ENCODE data around the gene RGS19. TPM values are rescaled to one million over a fixed set of nuclear protein-coding genes. Genes with fewer than 3 reads are reported as not detected.

RGS19 gene
- total RNA-seq, 1 experiment from 2014 or later: 16.4 TPM

DNA sequence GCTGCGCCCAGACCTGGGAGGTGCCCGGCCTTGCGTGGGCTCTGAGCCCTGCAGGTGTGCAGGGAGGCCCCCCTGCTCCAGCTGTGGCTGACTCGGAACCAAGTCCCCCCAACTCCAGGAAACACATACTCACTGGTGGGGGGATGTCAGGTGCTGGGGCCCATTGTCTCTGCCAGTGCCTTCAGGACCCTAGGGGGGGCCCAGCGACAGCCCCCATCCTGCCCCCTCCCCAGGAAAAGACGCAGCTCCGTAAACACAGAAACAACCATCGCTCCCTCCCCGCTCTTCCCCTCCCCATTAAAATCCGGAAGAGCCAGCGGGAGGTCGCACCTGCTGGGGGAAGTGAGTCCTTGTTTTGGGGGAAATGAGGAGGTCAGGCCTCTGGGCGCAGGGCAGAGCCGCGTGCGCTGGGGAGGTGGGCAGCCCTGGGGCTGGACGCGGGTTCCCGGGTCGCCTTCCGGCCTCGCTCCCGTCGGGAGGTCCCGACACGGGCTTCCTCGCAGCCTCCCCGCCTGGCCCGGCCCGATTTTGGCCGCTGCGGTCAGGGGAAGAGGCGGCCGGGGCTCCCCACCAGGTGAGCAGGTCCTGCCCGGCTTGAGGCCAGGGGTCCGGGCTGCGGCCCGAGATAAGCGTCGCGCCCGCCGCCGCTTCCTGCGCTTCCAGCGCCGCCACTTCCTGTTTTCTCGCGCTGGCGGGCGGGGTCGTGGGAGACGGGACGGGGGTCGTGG is 37.1 kb downstream of the RGS19 start:
- Histone ChIP-seq H3K4me1 (ENCODE audit: insufficient read depth, low read length, poor library complexity, severe bottlenecking) (peaks cover 25% of the 10 kb centered on the region), H3K27ac (ENCODE audit: low read depth, low read length, poor library complexity, severe bottlenecking) (no peak overlapping the region), H3K9me3 (ENCODE audit: low read depth, low read length, poor library complexity, severe bottlenecking) (no peaks in the 10 kb centered on the region), H3K27me3 (replicated peaks; ENCODE audit: insufficient read depth, low read depth, low read length, poor library complexity) (peaks cover 50% of the 10 kb centered on the region), H3K36me3 (ENCODE audit: insufficient read depth, low read length, poor library complexity, severe bottlenecking) (no peaks in the 10 kb centered on the region), H3K4me3 (ENCODE audit: low read depth, low read length, poor library complexity, severe bottlenecking) (peak overlapping the region; percentile 42)
- DNase-seq (ENCODE audit: low spot score): no peak
- CTCF ChIA-PET: interaction anchor here (0.6 kb wide), 1 partner anchor 40 kb away, joined by 5 read pairs; no protein-coding TSS in a partner anchor
- BruUV-seq (replicated peaks): no TSS peak
- TF ChIP-seq, protein P1, sequence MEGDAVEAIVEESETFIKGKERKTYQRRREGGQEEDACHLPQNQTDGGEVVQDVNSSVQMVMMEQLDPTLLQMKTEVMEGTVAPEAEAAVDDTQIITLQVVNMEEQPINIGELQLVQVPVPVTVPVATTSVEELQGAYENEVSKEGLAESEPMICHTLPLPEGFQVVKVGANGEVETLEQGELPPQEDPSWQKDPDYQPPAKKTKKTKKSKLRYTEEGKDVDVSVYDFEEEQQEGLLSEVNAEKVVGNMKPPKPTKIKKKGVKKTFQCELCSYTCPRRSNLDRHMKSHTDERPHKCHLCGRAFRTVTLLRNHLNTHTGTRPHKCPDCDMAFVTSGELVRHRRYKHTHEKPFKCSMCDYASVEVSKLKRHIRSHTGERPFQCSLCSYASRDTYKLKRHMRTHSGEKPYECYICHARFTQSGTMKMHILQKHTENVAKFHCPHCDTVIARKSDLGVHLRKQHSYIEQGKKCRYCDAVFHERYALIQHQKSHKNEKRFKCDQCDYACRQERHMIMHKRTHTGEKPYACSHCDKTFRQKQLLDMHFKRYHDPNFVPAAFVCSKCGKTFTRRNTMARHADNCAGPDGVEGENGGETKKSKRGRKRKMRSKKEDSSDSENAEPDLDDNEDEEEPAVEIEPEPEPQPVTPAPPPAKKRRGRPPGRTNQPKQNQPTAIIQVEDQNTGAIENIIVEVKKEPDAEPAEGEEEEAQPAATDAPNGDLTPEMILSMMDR (conservative IDR thresholded peaks at IDR 0.05; ENCODE audit: low read depth, low read length): no peak
- no peak for TF ChIP-seq EZH2 (IDR thresholded peaks at IDR 0.05; ENCODE audit: borderline replicate concordance, low read depth, low read length, poor library complexity, severe bottlenecking)
- POLR2A ChIA-PET (ENCODE audit: low non-redundant PET): no interaction called here
- intact Hi-C loops (cut with micrococcal nuclease; ENCODE audit: unreplicated experiment): no loop called here

DNA sequence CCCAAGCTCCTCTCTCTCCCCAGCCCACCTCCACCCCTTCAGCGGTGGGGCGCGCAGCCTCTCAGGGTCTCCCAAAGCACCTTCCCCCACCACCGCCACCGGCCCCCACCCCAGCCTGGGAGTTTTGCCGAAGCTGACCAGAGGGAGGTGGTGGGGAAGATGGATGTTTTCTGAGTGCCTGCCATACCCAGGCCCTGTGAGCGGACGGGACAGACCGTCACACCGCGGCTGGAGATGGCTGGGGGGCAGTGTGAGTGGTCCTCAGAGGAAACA is 37.6 kb downstream of the RGS19 start:
- ChIA-PET POLR2A (ENCODE audit: low non-redundant PET) (no interaction called here), CTCF (interaction anchor here (0.6 kb wide), 1 partner anchor 41 kb away, joined by 5 read pairs; no protein-coding TSS in a partner anchor)
- TF ChIP-seq, protein P1 (conservative IDR thresholded peaks at IDR 0.05; ENCODE audit: low read depth, low read length): no peak
- TF ChIP-seq EZH2 (IDR thresholded peaks at IDR 0.05; ENCODE audit: borderline replicate concordance, low read depth, low read length, poor library complexity, severe bottlenecking): peak; percentile 2
- BruUV-seq (replicated peaks): no TSS peak
- H3K27me3 ChIP-seq (replicated peaks; ENCODE audit: insufficient read depth, low read depth, low read length, poor library complexity): peaks cover 50% of the 10 kb centered on the region
- no peak for DNase-seq (ENCODE audit: low spot score)
- no peaks in the 10 kb centered on the region for H3K36me3 ChIP-seq (ENCODE audit: insufficient read depth, low read length, poor library complexity, severe bottlenecking)
- peaks cover 25% of the 10 kb centered on the region for H3K4me1 ChIP-seq (ENCODE audit: insufficient read depth, low read length, poor library complexity, severe bottlenecking)
- no peaks in the 10 kb centered on the region for H3K9me3 ChIP-seq (ENCODE audit: low read depth, low read length, poor library complexity, severe bottlenecking)
- no peak overlapping the region for H3K27ac ChIP-seq (ENCODE audit: low read depth, low read length, poor library complexity, severe bottlenecking)
- H3K4me3 ChIP-seq (ENCODE audit: low read depth, low read length, poor library complexity, severe bottlenecking): peak overlapping the region; percentile 42
- intact Hi-C loops (cut with micrococcal nuclease; ENCODE audit: unreplicated experiment): no loop called here

DNA sequence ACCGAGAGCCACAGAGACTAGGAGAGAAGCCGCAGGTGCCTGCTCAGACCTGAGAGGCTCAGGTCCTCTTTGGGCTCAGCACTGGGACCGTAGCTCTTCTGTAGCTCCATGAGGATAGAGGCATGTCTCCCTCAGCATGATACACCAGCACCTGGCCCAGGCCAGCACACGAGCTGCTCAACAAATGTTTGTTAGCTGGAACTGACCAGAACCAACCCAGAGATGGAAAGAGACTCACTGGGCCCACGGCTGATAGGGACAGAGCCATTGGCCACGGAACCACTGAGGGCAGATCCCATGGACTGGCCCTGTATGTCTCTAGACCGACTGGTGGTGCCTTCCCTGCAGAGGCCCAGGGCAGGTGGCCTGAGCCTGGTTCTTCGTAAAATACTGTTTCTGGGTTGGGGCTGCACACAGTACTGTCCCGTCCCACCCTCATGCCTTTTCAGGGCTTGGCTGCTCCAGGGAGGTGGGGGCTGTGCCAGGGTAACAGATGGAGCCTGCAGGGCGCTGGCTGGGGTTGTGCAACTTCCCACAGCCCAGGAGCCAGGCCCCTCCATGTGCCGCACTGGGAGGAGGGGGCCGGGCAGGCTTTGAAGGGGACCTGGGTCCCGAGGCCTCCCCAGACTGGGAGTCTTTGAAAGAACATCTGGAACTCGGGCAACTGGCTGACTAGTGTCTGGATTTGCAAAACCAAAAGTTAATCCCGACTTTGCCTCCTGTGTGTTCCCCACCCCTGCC is 38.1 kb downstream of the RGS19 start:
- H3K36me3 ChIP-seq (ENCODE audit: insufficient read depth, low read length, poor library complexity, severe bottlenecking): no peaks in the 10 kb centered on the region
- no peak overlapping the region for H3K27ac ChIP-seq (ENCODE audit: low read depth, low read length, poor library complexity, severe bottlenecking)
- H3K4me3 ChIP-seq (ENCODE audit: low read depth, low read length, poor library complexity, severe bottlenecking): peak overlapping the region; percentile 42
- TF ChIP-seq, protein P1 (conservative IDR thresholded peaks at IDR 0.05; ENCODE audit: low read depth, low read length): no peak
- peak; percentile 2 for TF ChIP-seq EZH2 (IDR thresholded peaks at IDR 0.05; ENCODE audit: borderline replicate concordance, low read depth, low read length, poor library complexity, severe bottlenecking)
- no peaks in the 10 kb centered on the region for H3K9me3 ChIP-seq (ENCODE audit: low read depth, low read length, poor library complexity, severe bottlenecking)
- H3K4me1 ChIP-seq (ENCODE audit: insufficient read depth, low read length, poor library complexity, severe bottlenecking): peaks cover 25% of the 10 kb centered on the region
- CTCF ChIA-PET: no interaction called here
- no peak for DNase-seq (ENCODE audit: low spot score)
- no TSS peak for BruUV-seq (replicated peaks)
- intact Hi-C loops (cut with micrococcal nuclease; ENCODE audit: unreplicated experiment): no loop called here
- POLR2A ChIA-PET (ENCODE audit: low non-redundant PET): no interaction called here
- peaks cover 50% of the 10 kb centered on the region for H3K27me3 ChIP-seq (replicated peaks; ENCODE audit: insufficient read depth, low read depth, low read length, poor library complexity)
